Brain microvascular endothelial cell (primary cell): ENCODE results near the gene CNKSR1.

Experiments
- DNase-seq: peaks from one replicate; pipeline ENCODE4 v3.0.0-alpha.2; 2020
- H3K27ac ChIP-seq: fragments of 250-450 bp; sonication (Bioruptor Pico); 2 replicates; pipeline ENCODE4 v1.5.1; 2020; ENCODE audit warnings: mild to moderate bottlenecking, moderate library complexity
- H3K27me3 ChIP-seq: fragments of 250-450 bp; sonication (Bioruptor Pico); replicated peaks from 2 replicates; pipeline ENCODE4 v1.5.1; 2020; ENCODE audit warnings: mild to moderate bottlenecking
- H3K36me3 ChIP-seq: fragments of 250-450 bp; sonication (Bioruptor Pico); replicated peaks from 2 replicates; pipeline ENCODE4 v1.5.1; 2020; ENCODE audit warnings: mild to moderate bottlenecking
- H3K4me3 ChIP-seq: 2 replicates; pipeline ENCODE4 v1.5.1; 2011; ENCODE audit warnings: low read depth, mild to moderate bottlenecking, control low read depth, low read length, moderate library complexity
- CTCF ChIP-seq: IDR thresholded peaks from 2 replicates; pipeline ENCODE4 v1.5.1; 2011; ENCODE audit warnings: low read depth, mild to moderate bottlenecking, moderate library complexity, low read length, control low read depth, inconsistent platforms; ENCODE audit errors: missing control alignments
- in situ Hi-C: cut with HindIII; loops from 2 replicates; pipeline ENCODE4 v1.10.0; 2017; ENCODE audit warnings: low sequenced_read_pairs, low pct_ligation_motif_present

Gene CNKSR1

GRCh38 chr1:26169198-26169554, 8.1 kb upstream of the CNKSR1 start:
- in situ Hi-C loops, result no loop called here
- Histone ChIP-seq H3K36me3 (no peaks in the 10 kb centered on the region), H3K27me3 (no peaks in the 10 kb centered on the region), H3K4me3 (peak overlapping the region; percentile 87), H3K27ac (no peak overlapping the region)
- no peak for DNase-seq
- TF ChIP-seq CTCF, result no peak

- Histone ChIP-seq H3K27me3 (no peaks in the 10 kb centered on the region), H3K36me3 (no peaks in the 10 kb centered on the region), H3K27ac (peak within 1 kb of the TSS; percentile 67), H3K4me3 (peak within 1 kb of the TSS; percentile 87)
- peak; percentile 79 for TF ChIP-seq CTCF
- in situ Hi-C loops, result no loop called here
- peak; percentile 78 for DNase-seq
Measured at GRCh38 chr1:26169669-26170471, 7.4 kb upstream of the CNKSR1 start, which contains the start of gene ZNF593. TSS of gene ZNF593 (plus strand) at chr1:26169908. CDS start at chr1:26169984, 76 bp downstream.

- DNase-seq, result no peak
- Histone ChIP-seq H3K4me3 (peak overlapping the region; percentile 87), H3K36me3 (no peaks in the 10 kb centered on the region), H3K27me3 (no peaks in the 10 kb centered on the region), H3K27ac (no peak overlapping the region)
- no peak for TF ChIP-seq CTCF
- in situ Hi-C loops, result no loop called here
Measured at GRCh38 chr1:26170472-26170821, 6.8 kb upstream of the CNKSR1 start.

DNA sequence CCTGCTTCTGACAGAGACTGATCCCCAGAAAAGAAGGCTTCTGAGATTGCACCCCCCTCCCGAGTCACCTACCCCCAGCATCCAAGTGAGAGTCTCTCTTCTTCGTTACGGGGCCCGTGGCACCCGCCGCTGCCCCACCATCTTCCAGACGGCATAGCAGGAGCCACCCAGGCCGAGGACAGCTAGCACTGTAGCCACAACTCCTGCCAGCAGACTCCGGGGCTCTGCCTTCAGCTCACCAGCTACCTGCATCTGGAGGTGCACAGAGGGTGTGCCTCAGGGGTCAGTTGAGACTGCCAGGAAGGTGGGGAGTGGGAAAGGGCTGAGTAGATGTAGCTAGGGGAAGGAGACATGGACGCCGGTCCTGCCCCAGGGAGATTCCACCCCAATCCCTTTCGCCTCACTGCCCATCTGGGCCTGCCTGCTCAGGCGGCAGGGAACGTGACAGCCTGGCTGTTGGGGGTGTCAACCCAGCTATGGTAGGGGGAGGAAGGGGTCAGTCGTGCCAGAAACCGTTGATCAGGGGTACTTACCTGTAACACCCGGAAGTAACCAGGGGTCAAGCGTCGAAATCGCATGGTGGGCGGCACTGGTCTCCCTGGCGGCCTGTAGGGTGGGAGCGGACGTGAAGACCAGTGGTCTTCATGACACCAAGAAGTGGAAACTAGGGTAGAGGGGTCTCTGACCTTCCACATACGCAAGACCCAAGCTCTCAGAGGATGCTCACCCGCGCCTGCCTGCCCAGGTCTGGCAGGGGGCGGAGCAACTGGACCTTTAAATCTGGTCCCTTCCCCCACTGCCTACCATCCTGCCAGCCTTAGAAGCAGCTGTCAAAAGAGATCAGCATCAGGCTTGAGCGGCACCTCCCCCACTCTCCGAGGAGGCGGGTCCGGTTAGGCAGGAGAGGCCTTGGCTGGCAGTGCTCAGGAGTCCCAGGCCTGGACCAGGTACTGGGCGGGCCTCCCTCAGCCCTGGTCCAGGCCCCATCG, 5.9 kb upstream of the CNKSR1 start, which contains the start of gene ZNF593OS:
Gene ZNF593OS (minus strand): TSS at position 749 of the 989 bp plus-strand sequence. CDS start 171 bp downstream, at position 578.
- in situ Hi-C loops, result no loop called here
- no peak for DNase-seq
- Histone ChIP-seq H3K36me3 (no peaks in the 10 kb centered on the region), H3K27ac (no peak within 1 kb of the TSS), H3K4me3 (peak within 1 kb of the TSS; percentile 87), H3K27me3 (no peaks in the 10 kb centered on the region)
- no peak for TF ChIP-seq CTCF

DNA sequence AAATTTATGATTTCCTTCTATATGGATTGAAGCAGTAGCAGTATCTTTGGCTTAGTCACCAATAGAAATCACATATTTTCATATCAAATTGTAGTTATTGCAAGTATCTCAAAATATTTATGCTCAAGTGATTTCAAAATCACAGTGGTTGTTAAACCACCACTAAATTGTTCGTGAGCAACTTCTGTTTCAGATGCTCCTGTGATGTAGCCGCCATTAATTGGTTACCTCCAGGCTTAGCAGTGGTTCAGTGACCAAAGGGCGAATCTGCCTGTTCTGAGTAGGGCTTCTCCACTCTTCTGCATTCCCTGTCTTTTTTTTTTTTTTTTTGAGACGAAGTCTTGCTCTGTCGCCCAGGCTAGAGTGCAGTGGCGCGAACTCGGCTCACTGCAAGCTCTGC, 1.9 kb upstream of the CNKSR1 start:
- H3K36me3 ChIP-seq, result no peaks in the 10 kb centered on the region
- in situ Hi-C loops, result no loop called here
- no peak for DNase-seq
- H3K27ac ChIP-seq, result no peak overlapping the region
- no peaks in the 10 kb centered on the region for H3K27me3 ChIP-seq
- H3K4me3 ChIP-seq, result no peak overlapping the region
- TF ChIP-seq CTCF, result no peak
